CD14-positive monocyte (primary cell): ENCODE data around the gene CMTM8. TPM values are rescaled to one million over a fixed set of nuclear protein-coding genes. Genes with fewer than 3 reads are reported as not detected.

ENCODE experiments used
- DNase-seq, 3 donors: peaks; one replicate each; pipeline ENCODE4 v3.0.0-alpha.2; 2011 to 2022
- H2AFZ ChIP-seq: 2 replicates; pipeline ENCODE4 v1.6.0; 2012; ENCODE audit warnings: mild to moderate bottlenecking, low read depth, low read length, inconsistent platforms; ENCODE audit not compliant: insufficient read depth, poor library complexity, severe bottlenecking
- H3K27ac ChIP-seq, 2 donors: 1 replicate in 1 of 2; 2 replicates in 1 of 2; pipeline ENCODE4 v1.5.1; 2012 to 2013; ENCODE audit warnings: low read length in 2 of 2, control low read depth in 1 of 2, inconsistent platforms in 1 of 2, low read depth in 1 of 2, mild to moderate bottlenecking in 1 of 2
- H3K27me3 ChIP-seq, 2 donors: one replicate each; pipeline versions ENCODE4 v1.6.0 to v1.6.1; 2011 to 2013; ENCODE audit warnings: low read length in 2 of 2; ENCODE audit not compliant: control insufficient read depth in 2 of 2, insufficient read depth in 2 of 2
- H3K36me3 ChIP-seq, 2 donors: replicated peaks in 1 of 2; 1 replicate in 1 of 2; 2 replicates in 1 of 2; pipeline versions ENCODE4 v1.5.1 to v1.6.1; 2012 to 2013; ENCODE audit warnings: low read length in 2 of 2, control low read depth in 1 of 2, inconsistent platforms in 1 of 2, mild to moderate bottlenecking in 1 of 2; ENCODE audit not compliant: insufficient read depth in 2 of 2, control insufficient read depth in 1 of 2
- H3K4me1 ChIP-seq, 2 donors: 1 replicate in 1 of 2; 2 replicates in 1 of 2; pipeline versions ENCODE4 v1.5.1 to v1.6.1; 2012 to 2013; ENCODE audit warnings: low read length in 2 of 2, control low read depth in 1 of 2, inconsistent platforms in 1 of 2, mild to moderate bottlenecking in 1 of 2, moderate library complexity in 1 of 2; ENCODE audit not compliant: insufficient read depth in 2 of 2, control insufficient read depth in 1 of 2
- H3K4me2 ChIP-seq: replicated peaks from 2 replicates; pipeline ENCODE3; 2012; ENCODE audit warnings: low read length, moderate library complexity, mild to moderate bottlenecking; ENCODE audit not compliant: poor library complexity, severe bottlenecking; ENCODE audit errors: extremely low read depth
- H3K4me3 ChIP-seq, 3 experiments: fragments of 200-600 bp in 1 of 3; sonication (generic) in 1 of 3; replicated peaks in 1 of 3; 1 replicate in 2 of 3; 2 replicates in 1 of 3; pipeline ENCODE4 v1.5.1; 2011 to 2013; ENCODE audit warnings: low read length in 3 of 3, mild to moderate bottlenecking in 3 of 3, control low read depth in 2 of 3, low read depth in 2 of 3, inconsistent platforms in 1 of 3, moderate library complexity in 1 of 3
- H3K79me2 ChIP-seq: 2 replicates; pipeline ENCODE4 v1.6.0; 2012; ENCODE audit warnings: mild to moderate bottlenecking, control low read depth, inconsistent platforms, low read length, moderate library complexity; ENCODE audit not compliant: insufficient read depth
- H3K9ac ChIP-seq: 2 replicates; pipeline ENCODE4 v1.6.0; 2017; ENCODE audit warnings: low read length, mild to moderate bottlenecking; ENCODE audit not compliant: insufficient read depth, poor library complexity, severe bottlenecking
- H3K9me3 ChIP-seq, 2 donors: replicated peaks in 1 of 2; 1 replicate in 1 of 2; 2 replicates in 1 of 2; pipeline versions ENCODE4 v1.5.1 to v1.6.1; 2012 to 2013; ENCODE audit warnings: low read length in 2 of 2, control low read depth in 1 of 2; ENCODE audit not compliant: control insufficient read depth in 1 of 2, insufficient read depth in 1 of 2
- H4K20me1 ChIP-seq: 2 replicates; pipeline ENCODE4 v1.6.0; 2012; ENCODE audit warnings: mild to moderate bottlenecking, low read length, control low read depth, moderate library complexity; ENCODE audit not compliant: insufficient read depth
- H3K27ac Mint-ChIP-seq, 7 donors: one replicate each; pipeline ENCODE4 v1.8.0; 2020; ENCODE audit warnings: mild to moderate bottlenecking in 7 of 7, mixed read lengths in 7 of 7, moderate library complexity in 6 of 7, inconsistent platforms in 2 of 7
- H3K27me3 Mint-ChIP-seq, 3 donors: one replicate each; pipeline ENCODE4 v1.8.0; 2021 to 2022; ENCODE audit warnings: low read depth in 3 of 3, mild to moderate bottlenecking in 3 of 3, mixed read lengths in 3 of 3, moderate library complexity in 3 of 3, inconsistent platforms in 1 of 3
- H3K36me3 Mint-ChIP-seq, 2 donors: one replicate each; pipeline ENCODE4 v1.8.0; 2020; ENCODE audit warnings: mixed read lengths in 2 of 2, inconsistent platforms in 1 of 2, mild to moderate bottlenecking in 1 of 2
- H3K4me1 Mint-ChIP-seq: one replicate; pipeline ENCODE4 v1.8.0; 2020; ENCODE audit warnings: mild to moderate bottlenecking, mixed read lengths
- H3K4me3 Mint-ChIP-seq, 2 donors: one replicate each; pipeline ENCODE4 v1.8.0; 2020; ENCODE audit warnings: mild to moderate bottlenecking in 2 of 2, mixed read lengths in 2 of 2, moderate library complexity in 1 of 2
- H3K9me3 Mint-ChIP-seq, 7 donors: one replicate each; pipeline ENCODE4 v1.8.0; 2020 to 2022; ENCODE audit warnings: mixed read lengths in 7 of 7, mild to moderate bottlenecking in 6 of 7, moderate library complexity in 6 of 7, inconsistent platforms in 2 of 7
- CTCF ChIP-seq: fragments of 200-600 bp; IDR thresholded peaks from one replicate; pipeline ENCODE4 v1.8.0; 2022; ENCODE audit warnings: antibody characterized with exemption, mild to moderate bottlenecking
- WGBS: methylation state at CpG from one replicate; pipeline ENCODE4 v1.1.5; 2013; ENCODE audit warnings: missing lambda C conversion rate; ENCODE audit not compliant: insufficient coverage; 5-methylcytosine and 5-hydroxymethylcytosine counted together
- intact Hi-C, 2 donors: fragments of 100-400 bp; cut with micrococcal nuclease; formaldehyde crosslinking; loops; one replicate each; pipeline versions ENCODE4 v1.15.0 to v1.15.1; 2023
- polyA plus RNA-seq, 3 donors: library from polyadenylated mRNA; depleted of rRNA in 1 of 3; unstranded in 2 of 3; stranded (reverse) in 1 of 3; fragments of 300-500 nt in 2 of 3; fragments of >200 nt in 1 of 3; fragmentation: Illumina TruSeq in 2 of 3; gene quantifications; 1 replicate in 2 of 3; 2 replicates in 1 of 3; pipeline ENCODE4 v1.2.3, GENCODE V29; 2012 to 2021

The CMTM8 gene
- polyA plus RNA-seq, 3 donors: 0.46 to 2.5 (median 0.94) TPM

- peaks cover 4 to 19% (median 12%) of the 10 kb centered on the region in 7 donors for H3K9me3 Mint-ChIP-seq
- WGBS: no CpG with 5 or more reads among the region's 1 CpG
- H3K27me3 ChIP-seq: no peaks in the 10 kb centered on the region
- H3K27me3 Mint-ChIP-seq: peaks cover 2 to 4% (median 2%) of the 10 kb centered on the region in 3 donors
- H4K20me1 ChIP-seq: no peaks in the 10 kb centered on the region
- no peak overlapping the region for H3K4me3 Mint-ChIP-seq
- H3K9me3 ChIP-seq: peaks cover 0 to 6% of the 10 kb centered on the region in 2 donors
- peaks cover 10% of the 10 kb centered on the region for H3K4me1 Mint-ChIP-seq
- no peaks in the 10 kb centered on the region for H3K36me3 Mint-ChIP-seq
- TF ChIP-seq CTCF: no peak
- DNase-seq: no peak
- peaks cover 2 to 10% of the 10 kb centered on the region in 2 donors for H3K4me1 ChIP-seq
- H3K4me3 ChIP-seq: no peak overlapping the region
- no peak overlapping the region for H3K9ac ChIP-seq
- no peak overlapping the region for H3K27ac Mint-ChIP-seq
- no peak overlapping the region for H2AFZ ChIP-seq
- H3K4me2 ChIP-seq: no peak overlapping the region
- no peaks in the 10 kb centered on the region for H3K79me2 ChIP-seq
- no peak overlapping the region for H3K27ac ChIP-seq
- intact Hi-C loops: no loop called here
- H3K36me3 ChIP-seq: no peaks in the 10 kb centered on the region
Measured at GRCh38 chr3:32254268-32254667, 15.8 kb downstream of the CMTM8 start.

GRCh38 chr3:32255345-32255744 lies 16.9 kb downstream of the CMTM8 start:
- peaks cover 2 to 4% (median 2%) of the 10 kb centered on the region in 3 donors for H3K27me3 Mint-ChIP-seq
- H3K4me2 ChIP-seq: no peak overlapping the region
- no peak overlapping the region for H3K27ac ChIP-seq
- no peaks in the 10 kb centered on the region for H4K20me1 ChIP-seq
- no peaks in the 10 kb centered on the region for H3K4me1 Mint-ChIP-seq
- H3K79me2 ChIP-seq: no peaks in the 10 kb centered on the region
- DNase-seq: no peak
- no CpG with 5 or more reads among the region's 2 CpGs for WGBS
- intact Hi-C loops: no loop called here
- no peaks in the 10 kb centered on the region for H3K36me3 ChIP-seq
- no peaks in the 10 kb centered on the region for H3K4me1 ChIP-seq
- H3K27me3 ChIP-seq: no peaks in the 10 kb centered on the region
- peaks cover 0 to 6% of the 10 kb centered on the region in 2 donors for H3K9me3 ChIP-seq
- no peak overlapping the region for H3K4me3 Mint-ChIP-seq
- TF ChIP-seq CTCF: no peak
- no peak overlapping the region for H3K9ac ChIP-seq
- no peak overlapping the region for H2AFZ ChIP-seq
- no peaks in the 10 kb centered on the region for H3K36me3 Mint-ChIP-seq
- H3K9me3 Mint-ChIP-seq: peaks cover 4 to 19% (median 12%) of the 10 kb centered on the region in 7 donors
- H3K4me3 ChIP-seq: no peak overlapping the region
- H3K27ac Mint-ChIP-seq: no peak overlapping the region
